HL-60 (cell line): ENCODE data around the gene TASP1.

ENCODE experiments used
- DNase-seq, 2 experiments: peaks; one replicate each; pipeline ENCODE4 v3.0.0-alpha.2; 2010 to 2020; ENCODE audit warnings: low read depth in 1 of 2, low spot score in 1 of 2
- H3K27ac ChIP-seq: fragments of 250-450 bp; sonication (Bioruptor Pico); replicated peaks from 2 replicates; pipeline ENCODE4 v1.5.1; 2020; ENCODE audit warnings: mild to moderate bottlenecking, moderate library complexity
- H3K27me3 ChIP-seq: fragments of 250-450 bp; sonication (Bioruptor Pico); 2 replicates; pipeline ENCODE4 v1.5.1; 2021; ENCODE audit warnings: mild to moderate bottlenecking, moderate library complexity; ENCODE audit not compliant: insufficient read depth, poor library complexity, severe bottlenecking
- H3K4me3 ChIP-seq: replicated peaks from 2 replicates; pipeline ENCODE4 v1.5.1; 2011; ENCODE audit warnings: mild to moderate bottlenecking, control low read depth, low read length; ENCODE audit not compliant: insufficient read depth
- CTCF ChIP-seq: IDR thresholded peaks from one replicate; pipeline ENCODE4 v1.5.1; 2011; ENCODE audit warnings: low read length, control low read depth, inconsistent platforms; ENCODE audit not compliant: insufficient read depth
- GABPA ChIP-seq: IDR thresholded peaks from 2 replicates; pipeline ENCODE4 v1.6.1; 2012; ENCODE audit warnings: low read depth
- POLR2AphosphoS5 ChIP-seq: IDR thresholded peaks from 2 replicates; pipeline ENCODE4 v1.6.1; 2012; ENCODE audit warnings: low read depth
- REST ChIP-seq: IDR thresholded peaks from 2 replicates; pipeline ENCODE4 v1.6.1; 2012; ENCODE audit warnings: low read depth; ENCODE audit not compliant: insufficient replicate concordance
- SPI1 ChIP-seq: IDR thresholded peaks from 2 replicates; pipeline ENCODE4 v1.6.1; 2012; ENCODE audit warnings: low read depth, mild to moderate bottlenecking, borderline replicate concordance

TASP1 gene

GRCh38 chr20:13526551-13526950, 112.2 kb downstream of the TASP1 start:
- no peaks in the 10 kb centered on the region for H3K27me3 ChIP-seq

GRCh38 chr20:13525225-13525940, 113.3 kb downstream of the TASP1 start:
- Histone ChIP-seq H3K27me3 (no peaks in the 10 kb centered on the region), H3K27ac (no peak overlapping the region), H3K4me3 (no peak overlapping the region)
- TF ChIP-seq REST (no peak), CTCF (no peak), GABPA (no peak)
- DNase-seq: no peak

More at GRCh38 chr20:13526551-13526950, 112.2 kb downstream of the TASP1 start:
- Histone ChIP-seq H3K27ac (no peak overlapping the region), H3K4me3 (no peak overlapping the region)
- TF ChIP-seq CTCF (no peak), SPI1 (no peak), REST (no peak), GABPA (no peak), POLR2AphosphoS5 (no peak)
- no peak for DNase-seq

GRCh38 chr20:13524339-13524738, 114.4 kb downstream of the TASP1 start:
- TF ChIP-seq CTCF: no peak
- no peak for TF ChIP-seq GABPA
- no peak for TF ChIP-seq POLR2AphosphoS5
- no peak for TF ChIP-seq SPI1
- TF ChIP-seq REST: no peak
- Histone ChIP-seq H3K27ac (no peak overlapping the region), H3K27me3 (no peaks in the 10 kb centered on the region)

More at GRCh38 chr20:13524339-13524738, 114.4 kb downstream of the TASP1 start:
- H3K4me3 ChIP-seq: no peak overlapping the region
- no peak for DNase-seq
